Natural killer cell treated with Interleukin-12 subunit alpha and Interleukin-12 subunit beta and Interleukin-15 and Interleukin-18, amount 100 ng/mL, for 72 hours (primary cell): ENCODE results near the gene USP53. TPM values are rescaled to one million over a fixed set of nuclear protein-coding genes. Genes with fewer than 3 reads are reported as not detected.
"Not testable (repeated sequence)": the region's sequence is repeated elsewhere in the genome, so short reads cannot be mapped to it uniquely, and the experiment has no call there.

Experiments
- ATAC-seq, 2 donors: fragments of 150-1000 bp; cut with Tn5 transposase in 1 of 2; sonication (Bioruptor Pico), chemical (Tn5 transposase) in 1 of 2; 2 replicates each; pipeline ENCODE4 v1.10.0; 2021
- DNase-seq: peaks from one replicate; pipeline ENCODE4 v3.0.0; 2022; ENCODE audit warnings: low spot score
- H3K27ac Mint-ChIP-seq, 2 donors: 1 replicate in 1 of 2; 2 replicates in 1 of 2; pipeline ENCODE4 v1.8.0; 2022; ENCODE audit warnings: mixed read lengths in 2 of 2, mild to moderate bottlenecking in 1 of 2, moderate library complexity in 1 of 2
- H3K27me3 Mint-ChIP-seq, 2 donors: 1 replicate in 1 of 2; 2 replicates in 1 of 2; pipeline ENCODE4 v1.8.0; 2022; ENCODE audit warnings: mixed read lengths in 2 of 2
- H3K36me3 Mint-ChIP-seq: one replicate; pipeline ENCODE4 v1.8.0; 2022; ENCODE audit warnings: mixed read lengths
- H3K4me1 Mint-ChIP-seq, 2 donors: 1 replicate in 1 of 2; 2 replicates in 1 of 2; pipeline ENCODE4 v1.8.0; 2022; ENCODE audit warnings: low read depth in 2 of 2, mixed read lengths in 2 of 2, mild to moderate bottlenecking in 1 of 2
- H3K4me3 Mint-ChIP-seq: one replicate; pipeline ENCODE4 v1.8.0; 2022; ENCODE audit warnings: mixed read lengths
- H3K9me3 Mint-ChIP-seq: 2 replicates; pipeline ENCODE4 v1.8.0; 2022; ENCODE audit warnings: mixed read lengths
- total RNA-seq, 2 donors: library from RNA; stranded (reverse); gene quantifications; one replicate each; pipeline ENCODE4 v1.2.3, GENCODE V29; 2022

USP53 gene
- total RNA-seq, 2 donors from 2014 or later, result 5.7 to 6.1 TPM

GRCh38 chr4:119328695-119329094 lies 116.2 kb downstream of the USP53 start:
- Mint-ChIP-seq H3K36me3 (no peaks in the 10 kb centered on the region), H3K4me3 (no peak overlapping the region), H3K27me3 (peaks cover 10 to 41% of the 10 kb centered on the region in 2 donors), H3K4me1 (peaks cover 0 to 2% of the 10 kb centered on the region in 2 donors), H3K9me3 (peaks cover 3% of the 10 kb centered on the region), H3K27ac (no peak overlapping the region)
- ATAC-seq (no peak), DNase-seq (no peak)

GRCh38 chr4:119329835-119330620 lies 117.5 kb downstream of the USP53 start:
- H3K27me3 Mint-ChIP-seq, result peaks cover 10 to 41% of the 10 kb centered on the region in 2 donors
- DNase-seq (no peak), ATAC-seq (no peak)
- no peak overlapping the region for H3K4me3 Mint-ChIP-seq
- no peak overlapping the region for H3K27ac Mint-ChIP-seq
- peaks cover 3% of the 10 kb centered on the region for H3K9me3 Mint-ChIP-seq
- H3K4me1 Mint-ChIP-seq, result peaks cover 0 to 2% of the 10 kb centered on the region in 2 donors
- H3K36me3 Mint-ChIP-seq, result no peaks in the 10 kb centered on the region

- H3K27ac Mint-ChIP-seq, DNase-seq, H3K36me3 Mint-ChIP-seq, H3K9me3 Mint-ChIP-seq, H3K4me3 Mint-ChIP-seq, H3K4me1 Mint-ChIP-seq, ATAC-seq: not testable (repeated sequence)
- peaks cover under 1 to 19% of the 10 kb centered on the region in 2 donors for H3K27me3 Mint-ChIP-seq
Measured at GRCh38 chr4:119336332-119336979, 123.9 kb downstream of the USP53 start.

GRCh38 chr4:119337010-119337409 lies 124.5 kb downstream of the USP53 start:
- no peak for ATAC-seq
- no peak for DNase-seq
- Mint-ChIP-seq H3K36me3 (no peaks in the 10 kb centered on the region), H3K27ac (no peak overlapping the region), H3K4me3 (no peak overlapping the region), H3K27me3 (peaks cover 0 to 15% of the 10 kb centered on the region in 2 donors), H3K9me3 (no peaks in the 10 kb centered on the region), H3K4me1 (peaks cover 0 to 4% of the 10 kb centered on the region in 2 donors)

- H3K27me3 Mint-ChIP-seq, H3K27ac Mint-ChIP-seq, H3K4me1 Mint-ChIP-seq, ATAC-seq, DNase-seq, H3K4me3 Mint-ChIP-seq, H3K9me3 Mint-ChIP-seq, H3K36me3 Mint-ChIP-seq: not testable (repeated sequence)
Measured at GRCh38 chr4:119339895-119340294, 127.4 kb downstream of the USP53 start.

GRCh38 chr4:119343293-119343692 lies 130.8 kb downstream of the USP53 start:
- H3K4me3 Mint-ChIP-seq, H3K36me3 Mint-ChIP-seq, H3K27me3 Mint-ChIP-seq, H3K9me3 Mint-ChIP-seq, DNase-seq, H3K27ac Mint-ChIP-seq, H3K4me1 Mint-ChIP-seq, ATAC-seq: not testable (repeated sequence)

Other genes with a start within 250 kb of the USP53 start
- gene MYOZ2, start 76.9 kb upstream of the USP53 start, total RNA-seq, result not detected
- gene FABP2, start 109.4 kb downstream of the USP53 start, total RNA-seq, result not detected